ENCODE data around the gene NTRK3.
"Not testable (repeated sequence)": the region's sequence is repeated elsewhere in the genome, so short reads cannot be mapped to it uniquely, and the experiment has no call there.

The NTRK3 gene

GRCh38 chr15:88071141-88071540 lies 185.4 kb downstream of the NTRK3 start:
- no peak for DNase-seq

- DNase-seq = no peak
Measured at GRCh38 chr15:88069561-88069960, 187.0 kb downstream of the NTRK3 start.

GRCh38 chr15:88067331-88067685 lies 189.2 kb downstream of the NTRK3 start:
- no peak for DNase-seq

GRCh38 chr15:88066636-88067330 lies 189.8 kb downstream of the NTRK3 start:
- no peak for DNase-seq

GRCh38 chr15:88061452-88061851 lies 195.1 kb downstream of the NTRK3 start:
- no peak for DNase-seq

GRCh38 chr15:88060383-88060782 lies 196.2 kb downstream of the NTRK3 start:
- no peak for DNase-seq

GRCh38 chr15:88057836-88058235 lies 198.7 kb downstream of the NTRK3 start:
- DNase-seq = no peak

GRCh38 chr15:88049506-88049905 lies 207.0 kb downstream of the NTRK3 start:
- no peak for DNase-seq

- DNase-seq = no peak
Measured at GRCh38 chr15:88048755-88049154, 207.8 kb downstream of the NTRK3 start.

GRCh38 chr15:88048237-88048636 lies 208.3 kb downstream of the NTRK3 start:
- DNase-seq = no peak

GRCh38 chr15:88046576-88047129 lies 209.9 kb downstream of the NTRK3 start:
- DNase-seq = no peak

GRCh38 chr15:88043396-88043795 lies 213.1 kb downstream of the NTRK3 start:
- no peak for DNase-seq

- DNase-seq = no peak
Measured at GRCh38 chr15:88042047-88042446, 214.5 kb downstream of the NTRK3 start.

- DNase-seq = no peak
Measured at GRCh38 chr15:88040516-88040915, 216.0 kb downstream of the NTRK3 start.

- no peak for DNase-seq
Measured at GRCh38 chr15:88038261-88038660, 218.3 kb downstream of the NTRK3 start.

GRCh38 chr15:88036154-88036839 lies 220.2 kb downstream of the NTRK3 start:
- DNase-seq = no peak

GRCh38 chr15:88035381-88035780 lies 221.2 kb downstream of the NTRK3 start:
- no peak for DNase-seq

- not testable (repeated sequence) for DNase-seq
Measured at GRCh38 chr15:88033421-88033820, 223.1 kb downstream of the NTRK3 start.

- no peak for DNase-seq
Measured at GRCh38 chr15:88032787-88033186, 223.8 kb downstream of the NTRK3 start.

GRCh38 chr15:88031461-88031860 lies 225.1 kb downstream of the NTRK3 start:
- DNase-seq = no peak

- DNase-seq = no peak
Measured at GRCh38 chr15:88029696-88030095, 226.8 kb downstream of the NTRK3 start.

- peak; percentile 6 for DNase-seq
Measured at GRCh38 chr15:88028024-88028423, 228.5 kb downstream of the NTRK3 start.

GRCh38 chr15:88023914-88024313 lies 232.6 kb downstream of the NTRK3 start:
- DNase-seq = no peak

- no peak for DNase-seq
Measured at GRCh38 chr15:88022716-88023115, 233.8 kb downstream of the NTRK3 start.

Measured in activated CD4-positive, alpha-beta T cell treated with anti-CD3 and anti-CD28 coated beads for 48 hours (primary cell).